ENCODE measurements around the gene TMEM179. TPM values are rescaled to one million over a fixed set of nuclear protein-coding genes. Genes with fewer than 3 reads are reported as not detected.

Gene TMEM179
- total and polyA plus RNA-seq, 4 donors: 0.08 to 0.12 (median 0.10) TPM; not detected in 1

DNA sequence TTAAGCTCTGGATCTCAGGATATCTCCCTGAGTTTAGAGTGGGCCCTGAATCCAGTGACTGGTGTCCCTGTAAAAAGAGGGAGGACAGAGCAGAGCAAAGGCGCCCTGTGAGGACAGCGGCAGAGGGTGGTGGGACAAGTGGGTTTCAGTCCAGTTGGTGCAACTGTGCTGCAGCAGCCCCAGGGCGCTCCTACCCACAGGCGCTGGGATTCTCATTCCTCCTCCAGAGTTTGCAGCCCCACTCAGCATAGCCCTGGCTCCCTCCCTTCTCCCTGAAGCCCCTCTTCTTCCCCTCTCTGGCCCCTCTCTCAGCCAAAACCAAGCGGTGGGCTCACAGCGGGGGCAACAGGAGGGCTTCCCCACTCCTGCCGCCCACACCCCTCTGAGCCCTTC lies 1.6 kb downstream of the TMEM179 start:
- ATAC-seq (ENCODE audit: insufficient read depth, low FRiP score): no peak
- Histone ChIP-seq H3K4me3 (no peak overlapping the region), H3K9ac (ENCODE audit: insufficient read depth in 1 of 2, low read length in 2 of 2) (no peak overlapping the region), H3K36me3 (ENCODE audit: control insufficient read depth in 4 of 4, insufficient read depth in 4 of 4, low read length in 4 of 4) (no peaks in the 10 kb centered on the region), H3K27ac (ENCODE audit: low read depth in 1 of 2, low read length in 1 of 2) (no peak overlapping the region), H3K4me1 (ENCODE audit: control insufficient read depth in 5 of 5, insufficient read depth in 5 of 5, low read length in 5 of 5) (peaks cover 0 to 22% (median 5%) of the 10 kb centered on the region in 5 donors), H3K27me3 (ENCODE audit: control insufficient read depth in 3 of 3, insufficient read depth in 3 of 3, low read length in 2 of 3) (peaks cover 9 to 16% (median 16%) of the 10 kb centered on the region in 3 donors), H3K9me3 (ENCODE audit: control insufficient read depth in 4 of 4, insufficient read depth in 3 of 4, low read length in 3 of 4) (peaks cover 0 to 7% (median 0%) of the 10 kb centered on the region in 4 donors)
- TF ChIP-seq, protein P1, sequence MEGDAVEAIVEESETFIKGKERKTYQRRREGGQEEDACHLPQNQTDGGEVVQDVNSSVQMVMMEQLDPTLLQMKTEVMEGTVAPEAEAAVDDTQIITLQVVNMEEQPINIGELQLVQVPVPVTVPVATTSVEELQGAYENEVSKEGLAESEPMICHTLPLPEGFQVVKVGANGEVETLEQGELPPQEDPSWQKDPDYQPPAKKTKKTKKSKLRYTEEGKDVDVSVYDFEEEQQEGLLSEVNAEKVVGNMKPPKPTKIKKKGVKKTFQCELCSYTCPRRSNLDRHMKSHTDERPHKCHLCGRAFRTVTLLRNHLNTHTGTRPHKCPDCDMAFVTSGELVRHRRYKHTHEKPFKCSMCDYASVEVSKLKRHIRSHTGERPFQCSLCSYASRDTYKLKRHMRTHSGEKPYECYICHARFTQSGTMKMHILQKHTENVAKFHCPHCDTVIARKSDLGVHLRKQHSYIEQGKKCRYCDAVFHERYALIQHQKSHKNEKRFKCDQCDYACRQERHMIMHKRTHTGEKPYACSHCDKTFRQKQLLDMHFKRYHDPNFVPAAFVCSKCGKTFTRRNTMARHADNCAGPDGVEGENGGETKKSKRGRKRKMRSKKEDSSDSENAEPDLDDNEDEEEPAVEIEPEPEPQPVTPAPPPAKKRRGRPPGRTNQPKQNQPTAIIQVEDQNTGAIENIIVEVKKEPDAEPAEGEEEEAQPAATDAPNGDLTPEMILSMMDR (IDR thresholded peaks at IDR 0.05; ENCODE audit: control extremely low read depth, extremely low read depth): no peak
- WGBS, 2 donors: 79 to 86% methylated on average over 7 of the region's 7 CpGs
- DNase-seq: no peak

DNA sequence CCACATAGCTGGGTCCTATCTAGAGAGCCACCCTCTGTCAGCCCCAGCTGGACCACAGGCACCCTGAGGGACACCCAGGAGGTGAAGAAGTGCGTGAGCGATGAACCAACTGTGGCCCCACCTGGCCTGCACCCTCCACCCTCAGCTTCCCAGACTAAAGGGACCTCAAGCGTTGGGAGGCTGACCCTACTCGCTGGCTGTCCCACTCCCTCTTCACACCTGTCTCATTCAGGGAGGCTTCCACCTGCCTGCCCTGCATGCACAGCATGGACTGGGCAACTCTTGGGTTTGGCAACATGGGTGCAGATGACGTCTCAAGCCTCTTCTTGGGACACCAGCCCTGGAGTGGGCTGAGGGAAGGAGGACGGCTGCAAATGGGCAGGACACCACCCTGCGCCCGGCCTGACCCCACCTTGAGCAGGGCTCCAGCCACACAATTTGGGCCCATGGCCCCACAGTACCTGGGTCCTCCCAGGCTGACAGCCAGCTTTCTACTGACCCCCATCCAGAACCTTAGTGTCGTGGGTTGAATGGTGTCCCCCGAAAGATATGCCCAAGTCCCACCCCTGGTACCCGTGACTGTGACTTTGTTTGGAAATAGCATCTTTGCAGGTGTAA lies 2.1 kb downstream of the TMEM179 start:
- Histone ChIP-seq H3K27me3 (ENCODE audit: control insufficient read depth in 3 of 3, insufficient read depth in 3 of 3, low read length in 2 of 3) (peaks cover 9 to 16% (median 16%) of the 10 kb centered on the region in 3 donors), H3K9me3 (ENCODE audit: control insufficient read depth in 4 of 4, insufficient read depth in 3 of 4, low read length in 3 of 4) (peaks cover 0 to 6% (median 0%) of the 10 kb centered on the region in 4 donors), H3K9ac (ENCODE audit: insufficient read depth in 1 of 2, low read length in 2 of 2) (no peak overlapping the region), H3K27ac (ENCODE audit: low read depth in 1 of 2, low read length in 1 of 2) (no peak overlapping the region), H3K36me3 (ENCODE audit: control insufficient read depth in 4 of 4, insufficient read depth in 4 of 4, low read length in 4 of 4) (no peaks in the 10 kb centered on the region), H3K4me3 (no peak overlapping the region), H3K4me1 (ENCODE audit: control insufficient read depth in 5 of 5, insufficient read depth in 5 of 5, low read length in 5 of 5) (peaks cover 0 to 22% (median 5%) of the 10 kb centered on the region in 5 donors)
- ATAC-seq (ENCODE audit: insufficient read depth, low FRiP score) (no peak), DNase-seq (no peak)
- TF ChIP-seq, protein P1 (IDR thresholded peaks at IDR 0.05; ENCODE audit: control extremely low read depth, extremely low read depth): no peak
- 86 to 87% methylated on average over 11 of the region's 11 CpGs for WGBS, 2 donors

DNA sequence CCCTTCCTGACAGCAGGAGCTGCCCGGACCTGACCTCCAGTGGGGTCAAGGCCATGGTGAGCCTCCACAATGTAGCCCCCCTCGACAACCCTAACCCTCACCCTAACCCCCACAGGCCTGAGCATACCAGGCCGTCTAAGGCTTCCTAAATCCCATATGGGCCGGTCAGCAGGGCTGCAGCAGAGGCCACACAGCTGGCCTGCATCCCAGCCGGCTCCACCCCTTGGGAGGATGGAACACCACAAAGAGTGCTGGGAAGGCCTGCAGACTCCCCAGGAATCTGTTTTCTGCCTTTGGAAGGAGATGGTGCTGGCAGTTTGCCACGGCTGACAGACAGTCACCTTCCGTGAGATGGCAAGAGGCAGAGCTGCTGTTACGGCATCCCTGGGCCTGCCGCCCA lies 2.8 kb downstream of the TMEM179 start:
- Histone ChIP-seq H3K9ac (ENCODE audit: insufficient read depth in 1 of 2, low read length in 2 of 2) (no peak overlapping the region), H3K36me3 (ENCODE audit: control insufficient read depth in 4 of 4, insufficient read depth in 4 of 4, low read length in 4 of 4) (no peaks in the 10 kb centered on the region), H3K27me3 (ENCODE audit: control insufficient read depth in 3 of 3, insufficient read depth in 3 of 3, low read length in 2 of 3) (peaks cover 9 to 16% (median 16%) of the 10 kb centered on the region in 3 donors), H3K4me1 (ENCODE audit: control insufficient read depth in 5 of 5, insufficient read depth in 5 of 5, low read length in 5 of 5) (peaks cover 0 to 22% (median 5%) of the 10 kb centered on the region in 5 donors), H3K9me3 (ENCODE audit: control insufficient read depth in 4 of 4, insufficient read depth in 3 of 4, low read length in 3 of 4) (peaks cover 0 to 5% (median 0%) of the 10 kb centered on the region in 4 donors), H3K4me3 (no peak overlapping the region), H3K27ac (ENCODE audit: low read depth in 1 of 2, low read length in 1 of 2) (no peak overlapping the region)
- TF ChIP-seq, protein P1 (IDR thresholded peaks at IDR 0.05; ENCODE audit: control extremely low read depth, extremely low read depth): no peak
- ATAC-seq (ENCODE audit: insufficient read depth, low FRiP score): no peak
- DNase-seq: peak; percentile 44 to 58 (median 55)
- WGBS, 2 donors: 48 to 64% methylated on average over 9 of the region's 9 CpGs
